Activated CD4-positive, CD25-positive, alpha-beta regulatory T cell treated with anti-CD3 and anti-CD28 coated beads, Interleukin-2, amount 50 U/mL, for 24 hours (primary cell): Measurements from ENCODE around the gene FAM228A.

ENCODE experiments used
- ATAC-seq, 2 donors: fragments of 150-1000 bp; cut with Tn5 transposase; one replicate each; pipeline ENCODE4 v1.10.0; 2021; ENCODE audit warnings: mild to moderate bottlenecking in 1 of 2, moderate library complexity in 1 of 2

Gene FAM228A

GRCh38 chr2:24231461-24231881 lies 56.6 kb downstream of the FAM228A start:
- no peak for ATAC-seq

- no peak for ATAC-seq
Observed at GRCh38 chr2:24233321-24233720, 58.5 kb downstream of the FAM228A start.

DNA sequence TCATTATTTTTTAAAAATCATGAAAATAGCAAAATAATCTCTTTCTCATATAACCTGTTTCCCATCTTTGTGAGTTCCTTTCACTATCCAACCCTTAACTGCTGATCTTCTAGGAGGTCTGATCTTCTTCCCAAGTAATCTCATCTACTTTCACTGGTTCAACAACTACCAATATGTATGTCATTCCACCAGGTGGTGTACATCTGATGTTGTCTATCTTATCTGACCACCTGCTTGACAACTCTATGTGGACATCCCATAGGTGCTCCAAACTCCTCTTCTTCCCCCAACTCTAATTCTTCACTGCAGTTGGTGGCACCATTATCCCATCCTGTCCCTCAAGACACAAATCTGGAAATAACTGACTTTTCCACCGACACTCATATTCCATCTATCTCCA lies 62.5 kb downstream of the FAM228A start:
- ATAC-seq = no peak

GRCh38 chr2:24238158-24238557 lies 63.3 kb downstream of the FAM228A start:
- ATAC-seq = no peak

- ATAC-seq = no peak
Observed at GRCh38 chr2:24239553-24239952, 64.7 kb downstream of the FAM228A start.
